GM23338 (cell line): ENCODE results near the gene CCDC93. TPM values are rescaled to one million over a fixed set of nuclear protein-coding genes. Genes with fewer than 3 reads are reported as not detected.

Experiments used
- ATAC-seq: fragments of 200-7000 bp; cut with Tn5 transposase; 3 replicates; pipeline ENCODE4 v1.9.1; 2020
- DNase-seq: peaks from one replicate; pipeline ENCODE4 v3.0.0-alpha.2; 2015; ENCODE audit warnings: low spot score
- H2AFZ ChIP-seq: fragments of 200-600 bp; sonication (generic); 2 replicates; pipeline ENCODE4 v1.8.0; 2016; ENCODE audit warnings: antibody characterized with exemption, mild to moderate bottlenecking, moderate library complexity
- H3F3A ChIP-seq: fragments of 200-600 bp; sonication (generic); replicated peaks from 2 replicates; pipeline ENCODE4 v1.8.0; 2017; ENCODE audit warnings: antibody characterized with exemption, mixed run types, low read depth
- H3K27ac ChIP-seq: fragments of 200-600 bp; sonication (generic); 2 replicates; pipeline ENCODE4 v1.6.1; 2016; ENCODE audit warnings: low read depth
- H3K27me3 ChIP-seq: fragments of 200-600 bp; sonication (generic); 2 replicates; pipeline ENCODE4 v1.8.0; 2016; ENCODE audit warnings: mild to moderate bottlenecking, mixed run types, moderate library complexity; ENCODE audit not compliant: insufficient read depth
- H3K36me3 ChIP-seq: fragments of 200-600 bp; sonication (generic); 2 replicates; pipeline ENCODE4 v1.8.0; 2016; ENCODE audit warnings: mild to moderate bottlenecking; ENCODE audit not compliant: insufficient read depth
- H3K4me1 ChIP-seq: fragments of 200-600 bp; sonication (generic); 2 replicates; pipeline ENCODE4 v1.8.0; 2016; ENCODE audit warnings: mild to moderate bottlenecking, moderate library complexity; ENCODE audit not compliant: insufficient read depth
- H3K4me2 ChIP-seq: fragments of 200-600 bp; sonication (generic); 2 replicates; pipeline ENCODE4 v1.7.1; 2017; ENCODE audit warnings: mixed run types
- H3K4me3 ChIP-seq: fragments of 200-600 bp; sonication (generic); 2 replicates; pipeline ENCODE4 v1.6.1; 2016; ENCODE audit warnings: mixed run types
- H3K79me2 ChIP-seq: fragments of 200-600 bp; sonication (generic); replicated peaks from 2 replicates; pipeline ENCODE4 v1.8.0; 2017; ENCODE audit warnings: mild to moderate bottlenecking; ENCODE audit not compliant: insufficient read depth
- H3K9me2 ChIP-seq: fragments of 200-600 bp; sonication (generic); 2 replicates; pipeline ENCODE4 v1.8.0; 2017; ENCODE audit not compliant: insufficient read depth
- H4K20me1 ChIP-seq: fragments of 200-600 bp; sonication (generic); replicated peaks from 2 replicates; pipeline ENCODE4 v1.8.0; 2017; ENCODE audit warnings: mild to moderate bottlenecking; ENCODE audit not compliant: insufficient read depth
- H3K27ac Mint-ChIP-seq: 2 replicates; pipeline ENCODE4 v1.8.0; 2020; ENCODE audit warnings: inconsistent platforms, mild to moderate bottlenecking, moderate library complexity, mixed read lengths
- H3K27me3 Mint-ChIP-seq: 3 replicates; pipeline ENCODE4 v1.8.0; 2022; ENCODE audit warnings: low read depth, mild to moderate bottlenecking, moderate library complexity, mixed read lengths, inconsistent platforms; ENCODE audit not compliant: insufficient read depth, poor library complexity
- H3K36me3 Mint-ChIP-seq: 3 replicates; pipeline ENCODE4 v1.8.0; 2021; ENCODE audit warnings: low read depth, mild to moderate bottlenecking, inconsistent platforms, moderate library complexity, mixed read lengths
- H3K4me1 Mint-ChIP-seq: 3 replicates; pipeline ENCODE4 v1.8.0; 2020; ENCODE audit warnings: mild to moderate bottlenecking, inconsistent platforms, mixed read lengths
- H3K4me3 Mint-ChIP-seq: 3 replicates; pipeline ENCODE4 v1.8.0; 2021; ENCODE audit warnings: moderate library complexity, mild to moderate bottlenecking, inconsistent platforms, mixed read lengths
- H3K9me3 Mint-ChIP-seq: 3 replicates; pipeline ENCODE4 v1.8.0; 2020; ENCODE audit warnings: moderate library complexity, mild to moderate bottlenecking, inconsistent platforms, mixed read lengths
- CREB1 ChIP-seq: fragments of 250-450 bp; sonication (Bioruptor Pico); IDR thresholded peaks from 2 replicates; pipeline ENCODE4 v1.5.0; 2020; ENCODE audit warnings: low read depth, mild to moderate bottlenecking, moderate library complexity
- CTCF ChIP-seq, 2 experiments: fragments of 200-600 bp in 1 of 2; sonication (generic) in 1 of 2; conservative IDR thresholded peaks; 2 replicates each; pipeline versions ENCODE4 v1.5.1 to v1.6.1; 2016 to 2017; ENCODE audit warnings: antibody characterized with exemption in 2 of 2, low read depth in 2 of 2, mild to moderate bottlenecking in 2 of 2, moderate library complexity in 1 of 2
- ETS1 ChIP-seq: IDR thresholded peaks from 2 replicates; pipeline ENCODE4 v1.6.1; 2016; ENCODE audit warnings: antibody characterized with exemption
- EZH2 ChIP-seq: fragments of 200-600 bp; sonication (generic); IDR thresholded peaks from one replicate; pipeline ENCODE4 v1.8.0; 2017; ENCODE audit warnings: antibody characterized with exemption, mild to moderate bottlenecking, low read depth; ENCODE audit not compliant: unreplicated experiment
- EZH2phosphoT487 ChIP-seq: fragments of 200-600 bp; sonication (generic); IDR thresholded peaks from one replicate; pipeline ENCODE4 v1.8.1; 2018; ENCODE audit warnings: antibody characterized with exemption; ENCODE audit not compliant: unreplicated experiment
- JUNB ChIP-seq: IDR thresholded peaks from one replicate; pipeline ENCODE4 v1.6.1; 2016; ENCODE audit warnings: antibody characterized with exemption; ENCODE audit not compliant: unreplicated experiment
- NANOG ChIP-seq: IDR thresholded peaks from 2 replicates; pipeline ENCODE4 v1.6.1; 2016; ENCODE audit warnings: antibody characterized with exemption, borderline replicate concordance
- REST ChIP-seq: IDR thresholded peaks from one replicate; pipeline ENCODE4 v1.6.1; 2018; ENCODE audit warnings: antibody characterized with exemption; ENCODE audit not compliant: unreplicated experiment
- ZNF114 ChIP-seq: fragments of 250-450 bp; sonication (Bioruptor Pico); IDR thresholded peaks from 2 replicates; pipeline ENCODE4 v1.5.0; 2020; ENCODE audit warnings: mild to moderate bottlenecking, moderate library complexity
- ZNF331 ChIP-seq: fragments of 250-450 bp; sonication (Bioruptor Pico); IDR thresholded peaks from 2 replicates; pipeline ENCODE4 v1.5.0; 2020; ENCODE audit warnings: low read depth, mild to moderate bottlenecking, moderate library complexity
- ZNF462 ChIP-seq: fragments of 250-450 bp; sonication (Bioruptor Pico); IDR thresholded peaks from 2 replicates; pipeline ENCODE4 v1.5.0; 2020; ENCODE audit warnings: mild to moderate bottlenecking, moderate library complexity
- polyA plus RNA-seq: library from polyadenylated mRNA; unstranded; fragments of >200 nt; fragmentation: Nextera tagmentation; extraction: Ambion mirVana; gene quantifications from 2 replicates; pipeline ENCODE4 v1.2.1, GENCODE V29; 2016
- total RNA-seq: library from RNA; depleted of rRNA; stranded (reverse); fragments of >200 nt; shearing (Covaris generic); gene quantifications from 2 replicates; pipeline ENCODE4 v1.2.3, GENCODE V29; 2014

Gene CCDC93
- total and polyA plus RNA-seq, 2 experiments from 2014 or later: 13.1 to 16.8 TPM

GRCh38 chr2:117941693-117942092, 72.2 kb downstream of the CCDC93 start:
- H3K27ac Mint-ChIP-seq: no peak overlapping the region
- no peak overlapping the region for H3K4me3 Mint-ChIP-seq
- H3K4me1 ChIP-seq: no peaks in the 10 kb centered on the region
- no peak overlapping the region for H3K4me2 ChIP-seq
- H3F3A ChIP-seq: no peaks in the 10 kb centered on the region
- H3K27ac ChIP-seq: no peak overlapping the region
- DNase-seq (no peak), ATAC-seq (no peak)
- no peaks in the 10 kb centered on the region; the same call in 1 of the 2 replicates for H4K20me1 ChIP-seq
- H3K36me3 ChIP-seq: peaks cover 23% of the 10 kb centered on the region
- H3K4me1 Mint-ChIP-seq: peaks cover 5% of the 10 kb centered on the region; the same call in 2 of the 3 replicates
- no peaks in the 10 kb centered on the region for H3K79me2 ChIP-seq
- H3K27me3 ChIP-seq: no peaks in the 10 kb centered on the region
- peaks cover 34% of the 10 kb centered on the region for H3K36me3 Mint-ChIP-seq
- H3K27me3 Mint-ChIP-seq: peaks cover 3% of the 10 kb centered on the region
- H3K4me3 ChIP-seq: no peak overlapping the region
- no peaks in the 10 kb centered on the region for H3K9me3 Mint-ChIP-seq
- H3K9me2 ChIP-seq: no peaks in the 10 kb centered on the region
- H2AFZ ChIP-seq: no peak overlapping the region
- TF ChIP-seq ZNF331 (no peak), NANOG (no peak), EZH2phosphoT487 (no peak), EZH2 (no peak), REST (no peak), ZNF114 (no peak), ETS1 (no peak), JUNB (no peak), CREB1 (CRISPR knock-in tag) (no peak), CTCF (conservative IDR thresholded peaks at IDR 0.05; ENCODE audit: low read depth in 2 of 2) (no peak), ZNF462 (CRISPR knock-in tag) (no peak)
